GM21526 (cell line): ENCODE data around the gene RASAL3.
"Not testable (repeated sequence)": the region's sequence is repeated elsewhere in the genome, so short reads cannot be mapped to it uniquely, and the experiment has no call there.

Source experiments
- ATAC-seq: cut with Tn5 transposase; IDR thresholded peaks from one replicate; pipeline ENCODE4 v1.9.1; 2021; ENCODE audit warnings: moderate library complexity; ENCODE audit not compliant: unreplicated experiment, low FRiP score

Gene RASAL3

GRCh38 chr19:15422296-15423075 is 41.9 kb downstream of the RASAL3 start:
- no peak for ATAC-seq

GRCh38 chr19:15421721-15422260 is 42.6 kb downstream of the RASAL3 start:
- ATAC-seq = no peak

GRCh38 chr19:15421136-15421695 is 43.1 kb downstream of the RASAL3 start:
- no peak for ATAC-seq

- no peak for ATAC-seq
Observed at GRCh38 chr19:15419413-15420025, 44.8 kb downstream of the RASAL3 start.

- peak; percentile 85 for ATAC-seq
Observed at GRCh38 chr19:15418579-15419412, 45.5 kb downstream of the RASAL3 start, which contains the start of gene AKAP8L. AKAP8L (minus strand) TSS chr19:15418988; CDS start chr19:15418923, 65 bp downstream.

- no peak for ATAC-seq
Observed at GRCh38 chr19:15418231-15418578, 46.1 kb downstream of the RASAL3 start.

GRCh38 chr19:15417699-15418098 is 46.6 kb downstream of the RASAL3 start:
- no peak for ATAC-seq

GRCh38 chr19:15412832-15413231 is 51.5 kb downstream of the RASAL3 start:
- ATAC-seq = no peak

GRCh38 chr19:15411351-15411750 is 53.0 kb downstream of the RASAL3 start:
- not testable (repeated sequence) for ATAC-seq

- no peak for ATAC-seq
Observed at GRCh38 chr19:15404780-15405211, 59.5 kb downstream of the RASAL3 start.

GRCh38 chr19:15404097-15404779 is 60.1 kb downstream of the RASAL3 start:
- ATAC-seq = no peak

GRCh38 chr19:15403151-15403531 is 61.2 kb downstream of the RASAL3 start:
- no peak for ATAC-seq

- ATAC-seq = no peak
Observed at GRCh38 chr19:15402411-15403150, 61.8 kb downstream of the RASAL3 start.
